Heart left ventricle (tissue), 16 donors: ENCODE measurements around the gene THSD4. TPM values are rescaled to one million over a fixed set of nuclear protein-coding genes. Genes with fewer than 3 reads are reported as not detected.
A peak's percentile ranks its signal among the peaks of the same experiment; 100 is the strongest.

ENCODE experiments used
- ATAC-seq, 4 donors: fragments of 200-7000 bp; cut with Tn5 transposase; one replicate each; pipeline ENCODE4 v1.9.1; 2020 to 2022; ENCODE audit warnings: moderate library complexity in 4 of 4, mild to moderate bottlenecking in 3 of 4, moderate number of reproducible peaks in 1 of 4
- DNase-seq, 5 donors: peaks; one replicate each; pipeline ENCODE4 v3.0.0-alpha.2; 2020
- H3K27ac ChIP-seq, 12 donors: fragments of 200-600 bp; sonication (generic) in 4 of 12; one replicate each; pipeline versions ENCODE4 v1.5.0 to v1.8.0; 2016 to 2022; ENCODE audit warnings: mild to moderate bottlenecking in 2 of 12
- H3K27me3 ChIP-seq, 9 donors: fragments of 200-600 bp; sonication (generic) in 2 of 9; one replicate each; pipeline versions ENCODE4 v1.5.1 to v1.8.0; 2016 to 2022; ENCODE audit warnings: mild to moderate bottlenecking in 3 of 9
- H3K36me3 ChIP-seq, 9 donors: fragments of 200-600 bp; sonication (generic) in 2 of 9; one replicate each; pipeline versions ENCODE4 v1.5.0 to v1.8.0; 2018 to 2022; ENCODE audit warnings: mild to moderate bottlenecking in 2 of 9
- H3K4me1 ChIP-seq, 12 donors: fragments of 200-600 bp; sonication (generic) in 4 of 12; one replicate each; pipeline versions ENCODE4 v1.5.0 to v1.8.0; 2016 to 2022; ENCODE audit warnings: mild to moderate bottlenecking in 3 of 12
- H3K4me3 ChIP-seq, 12 donors: fragments of 200-600 bp; sonication (generic) in 4 of 12; one replicate each; pipeline versions ENCODE4 v1.5.0 to v1.8.0; 2017 to 2022; ENCODE audit warnings: mild to moderate bottlenecking in 9 of 12, moderate library complexity in 4 of 12
- H3K9me3 ChIP-seq, 12 donors: fragments of 200-600 bp; sonication (generic) in 4 of 12; one replicate each; pipeline versions ENCODE4 v1.5.0 to v1.8.0; 2016 to 2022; ENCODE audit warnings: mild to moderate bottlenecking in 1 of 12
- POLR2A ChIP-seq, 2 donors: fragments of 450-650 bp; IDR thresholded peaks; one replicate each; pipeline ENCODE4 v1.6.1; 2017; ENCODE audit warnings: antibody characterized with exemption in 2 of 2, mild to moderate bottlenecking in 2 of 2, moderate library complexity in 2 of 2
- WGBS, 4 donors: extraction: QIAGEN DNeasy Blood & Tissue Kit in 2 of 4; methylation state at CpG; one replicate each; pipeline versions ENCODE4 v1.1.5 to v1.1.7; 2013 to 2018; 5-methylcytosine and 5-hydroxymethylcytosine counted together
- intact Hi-C, 10 donors: fragments of 100-400 bp; cut with DNase I; formaldehyde crosslinking; loops; one replicate each; pipeline versions ENCODE4 v1.11.1 to v1.14.2; 2022
- polyA plus RNA-seq, 2 donors: library from polyadenylated mRNA; stranded (reverse); fragments of 200-250 nt; gene quantifications; one replicate each; pipeline ENCODE4 v1.2.3, GENCODE V29; 2013
- total RNA-seq, 9 donors: library from RNA; depleted of rRNA in 2 of 9; stranded (reverse); fragments of >200 nt in 2 of 9; fragmentation: NEBNext Ultra II Directional in 3 of 9; extraction: Animal tissue kit (Norgen Biotek cat#: 25700) in 3 of 9; gene quantifications; one replicate each; pipeline versions ENCODE4 v1.1.0 to v1.2.4, GENCODE V29; 2016 to 2023
- TF ChIP-seq, protein P1 (sequence below), 12 donors: fragments of 200-600 bp; sonication (generic) in 4 of 12; IDR thresholded peaks; one replicate each; pipeline versions ENCODE4 v1.5.0 to v1.8.0; 2018 to 2022; ENCODE audit warnings: antibody characterized with exemption in 12 of 12, mild to moderate bottlenecking in 5 of 12
- donor health status: ischemic (EF 13 %, LVEDD 7.1; RV severe dilation, severe dysfunction).
- donor health status: healthy with polysubstance abuse.
- donor health status: DM: no; HTN: yes; CAD: no.
- donor health status: DM: no; HTN: no; CAD: no.
- donor health status: ischemic (EF 25% LVEDD 6.9; RV normal size, moderate dysfunction).
- donor health status: ischemic (EF 25% LVEDD 5.7; RV mildly dilated, moderate dysfunction).
- donor health status: healthy.
- donor health status: DM: yes; HTN: yes; CAD: no.
- donor health status: ischemic (EF 35%, LVEDD 5.7; RV mildly dilated, moderate dysfunction).
- donor health status: nonischemic (EF 11% LVEDD 7.7; RV severe dilation, severe dysfunction).
- donor health status: DM: yes; HTN: yes; CAD: no.
- donor health status: PGD.
- donor health status: ischemic (EF 29% LVEDD 5.4; RV normal size, mild dysfunction).
- donor health status: nonischemic (EF 23%, LVEDD 6.1; RV moderate dilation, normal function).

The THSD4 gene
- total and polyA plus RNA-seq, 11 donors, result 32.6 to 206 (median 93.2) TPM

- Histone ChIP-seq H3K4me1 (peaks cover 0 to 29% (median 10%) of the 10 kb centered on the region in 12 donors), H3K27ac (peak overlapping the region in 2 of 12 donors; percentile 0 to 54), H3K27me3 (no peaks in the 10 kb centered on the region), H3K4me3 (no peak overlapping the region), H3K9me3 (no peaks in the 10 kb centered on the region), H3K36me3 (peaks cover 0 to 17% (median 0%) of the 10 kb centered on the region in 9 donors)
- WGBS, 4 donors, result 60 to 70% (median 66%) methylated on average over 2 of the region's 2 CpGs
- TF ChIP-seq, protein P1, sequence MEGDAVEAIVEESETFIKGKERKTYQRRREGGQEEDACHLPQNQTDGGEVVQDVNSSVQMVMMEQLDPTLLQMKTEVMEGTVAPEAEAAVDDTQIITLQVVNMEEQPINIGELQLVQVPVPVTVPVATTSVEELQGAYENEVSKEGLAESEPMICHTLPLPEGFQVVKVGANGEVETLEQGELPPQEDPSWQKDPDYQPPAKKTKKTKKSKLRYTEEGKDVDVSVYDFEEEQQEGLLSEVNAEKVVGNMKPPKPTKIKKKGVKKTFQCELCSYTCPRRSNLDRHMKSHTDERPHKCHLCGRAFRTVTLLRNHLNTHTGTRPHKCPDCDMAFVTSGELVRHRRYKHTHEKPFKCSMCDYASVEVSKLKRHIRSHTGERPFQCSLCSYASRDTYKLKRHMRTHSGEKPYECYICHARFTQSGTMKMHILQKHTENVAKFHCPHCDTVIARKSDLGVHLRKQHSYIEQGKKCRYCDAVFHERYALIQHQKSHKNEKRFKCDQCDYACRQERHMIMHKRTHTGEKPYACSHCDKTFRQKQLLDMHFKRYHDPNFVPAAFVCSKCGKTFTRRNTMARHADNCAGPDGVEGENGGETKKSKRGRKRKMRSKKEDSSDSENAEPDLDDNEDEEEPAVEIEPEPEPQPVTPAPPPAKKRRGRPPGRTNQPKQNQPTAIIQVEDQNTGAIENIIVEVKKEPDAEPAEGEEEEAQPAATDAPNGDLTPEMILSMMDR (IDR thresholded peaks at IDR 0.05), result no peak
- TF ChIP-seq POLR2A (IDR thresholded peaks at IDR 0.05), result no peak
- intact Hi-C loops, result loop anchor here in 1 of 10 donors (5.0 kb wide), 2 partner anchors 157 to 282 kb away; no protein-coding TSS in a partner anchor
- DNase-seq, result no peak
- ATAC-seq, result no peak
These were observed 614.0 kb downstream of the THSD4 start for GRCh38 chr15:71729319-71729718.

- ATAC-seq (peak; percentile 75 to 82 (median 80)), DNase-seq (peak in 3 of 5 donors; percentile 48 to 58 (median 51))
- Histone ChIP-seq H3K4me3 (no peak overlapping the region), H3K9me3 (no peaks in the 10 kb centered on the region), H3K27me3 (no peaks in the 10 kb centered on the region), H3K27ac (peak overlapping the region in 6 of 12 donors; percentile 0 to 54 (median 19)), H3K4me1 (peaks cover 0 to 29% (median 8%) of the 10 kb centered on the region in 12 donors), H3K36me3 (peaks cover 0 to 17% (median 0%) of the 10 kb centered on the region in 9 donors)
- TF ChIP-seq POLR2A (IDR thresholded peaks at IDR 0.05), result no peak
- TF ChIP-seq, protein P1 (IDR thresholded peaks at IDR 0.05), result peak; percentile 65 to 86 (median 79)
- 39 to 42% (median 39%) methylated on average over 15 of the region's 15 CpGs for WGBS, 4 donors
- intact Hi-C loops, result loop anchor here in 8 of 10 donors (1.0 to 10.0 kb wide), 10 partner anchors 78 to 346 kb away; no protein-coding TSS in a partner anchor
These were observed 615.2 kb downstream of the THSD4 start for GRCh38 chr15:71730277-71731144.

DNA sequence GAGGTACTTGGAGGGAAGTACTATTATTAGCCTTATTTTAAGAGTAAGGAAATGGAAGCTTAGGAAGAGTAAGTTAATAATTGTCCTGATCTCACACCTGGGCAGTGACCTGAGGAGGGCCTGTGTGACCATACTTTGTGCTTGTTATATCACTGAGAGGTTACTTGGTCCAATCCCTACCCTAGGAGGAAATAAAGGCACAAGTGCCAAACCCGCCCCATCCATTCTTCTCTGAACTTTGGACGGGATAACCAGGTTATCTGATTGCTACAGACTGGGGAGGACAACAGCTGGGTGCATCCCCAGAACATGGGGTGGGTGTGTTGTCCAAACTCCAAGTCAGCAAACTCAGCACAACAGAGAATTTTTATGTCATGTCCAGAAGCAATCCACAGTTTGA, 617.4 kb downstream of the THSD4 start:
- TF ChIP-seq, protein P1 (IDR thresholded peaks at IDR 0.05), result no peak
- no peak for TF ChIP-seq POLR2A (IDR thresholded peaks at IDR 0.05)
- Histone ChIP-seq H3K9me3 (no peaks in the 10 kb centered on the region), H3K36me3 (peaks cover 0 to 17% (median 0%) of the 10 kb centered on the region in 9 donors), H3K4me1 (peaks cover 0 to 29% (median 8%) of the 10 kb centered on the region in 12 donors), H3K4me3 (no peak overlapping the region), H3K27ac (peak overlapping the region in 2 of 12 donors; percentile 8 to 28), H3K27me3 (no peaks in the 10 kb centered on the region)
- WGBS, 4 donors, result 38 to 64% (median 60%) methylated on average over 2 of the region's 2 CpGs
- peak in 1 of 4 donors; percentile 29 for ATAC-seq
- intact Hi-C loops, result loop anchor here in 7 of 10 donors (5.0 to 10.0 kb wide), 5 partner anchors 80 to 348 kb away; no protein-coding TSS in a partner anchor
- DNase-seq, result no peak

GRCh38 chr15:71733122-71733521, 617.9 kb downstream of the THSD4 start:
- ATAC-seq (no peak), DNase-seq (no peak)
- H3K9me3 ChIP-seq, result no peaks in the 10 kb centered on the region
- TF ChIP-seq, protein P1 (IDR thresholded peaks at IDR 0.05), result no peak
- no peak for TF ChIP-seq POLR2A (IDR thresholded peaks at IDR 0.05)
- no peak overlapping the region for H3K27ac ChIP-seq
- H3K36me3 ChIP-seq, result peaks cover 0 to 17% (median 0%) of the 10 kb centered on the region in 9 donors
- no peaks in the 10 kb centered on the region for H3K27me3 ChIP-seq
- 88 to 100% (median 92%) methylated on average over 1 of the region's 1 CpG for WGBS, 4 donors
- intact Hi-C loops, result loop anchor here in 7 of 10 donors (5.0 to 10.0 kb wide), 5 partner anchors 81 to 348 kb away; no protein-coding TSS in a partner anchor
- peaks cover 0 to 29% (median 8%) of the 10 kb centered on the region in 12 donors for H3K4me1 ChIP-seq
- no peak overlapping the region for H3K4me3 ChIP-seq
